HepG2 (cell line): ENCODE data around the gene AKT2. TPM values are rescaled to one million over a fixed set of nuclear protein-coding genes. Genes with fewer than 3 reads are reported as not detected.

ENCODE experiments used
- ATF7 ChIP-seq, 2 experiments: fragments of 450-650 bp in 1 of 2; sonication (generic) in 1 of 2; formaldehyde crosslinking in 1 of 2; IDR thresholded peaks; 2 replicates each; pipeline versions ENCODE4 v1.4.0 to v1.6.1; 2016 to 2020; ENCODE audit warnings: antibody characterized with exemption in 1 of 2, mild to moderate bottlenecking in 1 of 2, missing genetic modification reagents in 1 of 2
- CBX2 ChIP-seq, 2 experiments: fragments of 200-600 bp in 1 of 2; sonication (generic); formaldehyde crosslinking in 1 of 2; IDR thresholded peaks; 2 replicates each; pipeline versions ENCODE4 v1.7.0 to v1.8.1; 2018 to 2022; ENCODE audit warnings: low read depth in 2 of 2, low read length in 1 of 2, mild to moderate bottlenecking in 1 of 2, missing genetic modification reagents in 1 of 2
- JUN ChIP-seq: sonication (generic); formaldehyde crosslinking; IDR thresholded peaks from 2 replicates; pipeline ENCODE4 v1.4.0; 2020; ENCODE audit warnings: mild to moderate bottlenecking, missing genetic modification reagents
- KAT7 ChIP-seq: IDR thresholded peaks from 2 replicates; pipeline ENCODE4 v1.6.1; 2018; ENCODE audit warnings: borderline replicate concordance, missing compliant biosample characterization
- KDM5B ChIP-seq: sonication (generic); formaldehyde crosslinking; IDR thresholded peaks from 2 replicates; pipeline ENCODE4 v1.4.0; 2020; ENCODE audit warnings: missing genetic modification reagents, mild to moderate bottlenecking, borderline replicate concordance
- MBD4 ChIP-seq: IDR thresholded peaks from 2 replicates; pipeline ENCODE4 v1.6.1; 2012; ENCODE audit warnings: low read length, inconsistent platforms, borderline replicate concordance
- NFKB2 ChIP-seq: sonication (generic); formaldehyde crosslinking; IDR thresholded peaks from 2 replicates; pipeline ENCODE4 v1.4.0; 2020; ENCODE audit warnings: missing genetic modification reagents, borderline replicate concordance
- PAF1 ChIP-seq: IDR thresholded peaks from 2 replicates; pipeline ENCODE4 v1.6.1; 2016; ENCODE audit warnings: missing genetic modification reagents, missing compliant biosample characterization
- PLRG1 ChIP-seq: fragments of 450-650 bp; conservative IDR thresholded peaks from 2 replicates; pipeline ENCODE4 v1.6.1; 2016
- PPARG ChIP-seq: conservative IDR thresholded peaks from 2 replicates; pipeline ENCODE4 v1.6.1; 2016; ENCODE audit warnings: missing biosample characterization, missing genetic modification reagents
- RFXANK ChIP-seq: IDR thresholded peaks from 2 replicates; pipeline ENCODE4 v1.6.1; 2016
- ZNF17 ChIP-seq: sonication (generic); formaldehyde crosslinking; IDR thresholded peaks from 2 replicates; pipeline ENCODE4 v1.5.0; 2020; ENCODE audit warnings: mild to moderate bottlenecking, missing genetic modification reagents
- ZNF333 ChIP-seq: sonication (generic); formaldehyde crosslinking; IDR thresholded peaks from 2 replicates; pipeline ENCODE4 v1.4.0; 2020; ENCODE audit warnings: mild to moderate bottlenecking, missing genetic modification reagents, borderline replicate concordance
- ZNF430 ChIP-seq: sonication (generic); formaldehyde crosslinking; IDR thresholded peaks from 2 replicates; pipeline ENCODE4 v1.9.0; 2021; ENCODE audit warnings: mild to moderate bottlenecking, missing genetic modification reagents
- polyA plus RNA-seq, 8 experiments: library from polyadenylated mRNA; depleted of rRNA in 3 of 8; stranded (reverse) in 7 of 8; unstranded in 1 of 8; fragments of >200 nt; fragmentation: Illumina TruSeq in 4 of 8; extraction: Trizol in 4 of 8; gene quantifications; 2 replicates each; pipeline versions ENCODE4 v1.2.1 to v1.2.3, GENCODE V29; 2011 to 2016; ENCODE audit warnings: low read depth in 4 of 8, missing spikeins in 1 of 8, mixed read lengths in 1 of 8; ENCODE audit not compliant: insufficient read depth in 1 of 8
- total RNA-seq, 5 experiments: library from RNA; depleted of rRNA; stranded (reverse); fragments of >200 nt; fragmentation: Illumina TruSeq; extraction: Trizol; gene quantifications; 2 replicates each; pipeline ENCODE4 v1.2.3, GENCODE V29; 2016; ENCODE audit warnings: low read depth in 1 of 5
- TF ChIP-seq, protein P1 (sequence below): sonication (generic); formaldehyde crosslinking; IDR thresholded peaks from 2 replicates; pipeline ENCODE4 v1.5.1; 2020; ENCODE audit warnings: mild to moderate bottlenecking, moderate library complexity, missing genetic modification reagents
- TF ChIP-seq, protein P2 (sequence below): IDR thresholded peaks from 2 replicates; pipeline ENCODE4 v1.6.1; 2012; ENCODE audit warnings: inconsistent platforms
- TF ChIP-seq, protein P3 (sequence below): sonication (generic); formaldehyde crosslinking; IDR thresholded peaks from 2 replicates; pipeline ENCODE4 v1.4.0; 2020; ENCODE audit warnings: low read depth, missing genetic modification reagents

The AKT2 gene
- total and polyA plus RNA-seq, 2 of the 13 experiments (the other 11 are each of a cell fraction or from before 2014, with no cell fraction given), result 82.1 to 173 TPM

DNA sequence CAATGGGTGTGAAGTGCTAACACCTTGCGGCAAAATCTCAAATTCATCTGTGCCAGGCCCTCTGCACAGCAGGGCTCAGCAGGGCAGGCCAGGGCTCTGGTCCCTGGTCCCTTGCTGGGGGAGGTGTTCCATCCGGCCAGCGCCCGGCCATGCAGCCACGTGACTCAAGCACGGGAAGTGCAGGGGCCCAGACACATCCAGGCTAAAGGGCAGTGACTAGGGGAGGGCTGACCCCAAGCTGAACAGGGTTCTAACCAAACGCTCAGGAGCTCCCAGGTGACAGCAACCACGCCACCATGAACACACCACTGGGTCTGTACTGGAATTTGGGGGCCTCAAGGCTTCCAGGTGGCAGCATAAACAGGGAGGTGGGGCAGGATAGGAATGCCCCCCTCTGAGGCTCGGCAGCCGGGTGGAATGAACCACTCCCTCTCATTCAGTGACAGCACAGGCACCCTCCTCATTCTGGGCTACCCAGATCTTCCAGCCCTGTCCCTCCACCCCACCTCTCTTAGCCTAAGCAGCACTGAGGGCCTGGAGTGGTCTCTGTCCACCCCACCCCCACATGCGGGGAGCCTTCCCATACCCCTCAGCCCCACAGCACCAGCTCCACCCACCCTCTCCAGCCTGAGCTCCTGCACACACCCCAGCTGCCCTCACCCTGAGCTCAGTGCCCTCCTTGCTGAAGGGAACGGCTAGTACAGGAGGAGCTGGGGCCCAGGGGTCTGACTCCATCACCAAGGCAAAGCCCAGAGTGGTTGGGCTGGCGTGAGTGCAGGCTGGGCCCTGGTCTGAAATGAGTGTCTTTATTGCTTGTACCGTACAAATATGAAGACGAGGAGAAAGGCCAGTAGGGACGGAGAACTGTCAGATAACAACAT is 53.4 kb downstream of the AKT2 start (continued):
- TF ChIP-seq, protein P1, sequence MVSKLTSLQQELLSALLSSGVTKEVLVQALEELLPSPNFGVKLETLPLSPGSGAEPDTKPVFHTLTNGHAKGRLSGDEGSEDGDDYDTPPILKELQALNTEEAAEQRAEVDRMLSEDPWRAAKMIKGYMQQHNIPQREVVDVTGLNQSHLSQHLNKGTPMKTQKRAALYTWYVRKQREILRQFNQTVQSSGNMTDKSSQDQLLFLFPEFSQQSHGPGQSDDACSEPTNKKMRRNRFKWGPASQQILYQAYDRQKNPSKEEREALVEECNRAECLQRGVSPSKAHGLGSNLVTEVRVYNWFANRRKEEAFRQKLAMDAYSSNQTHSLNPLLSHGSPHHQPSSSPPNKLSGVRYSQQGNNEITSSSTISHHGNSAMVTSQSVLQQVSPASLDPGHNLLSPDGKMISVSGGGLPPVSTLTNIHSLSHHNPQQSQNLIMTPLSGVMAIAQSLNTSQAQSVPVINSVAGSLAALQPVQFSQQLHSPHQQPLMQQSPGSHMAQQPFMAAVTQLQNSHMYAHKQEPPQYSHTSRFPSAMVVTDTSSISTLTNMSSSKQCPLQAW, result peak; percentile 66
- TF ChIP-seq ZNF430 (CRISPR knock-in tag), result 0 out of 2 replicates have a peak, but pooled peaks have one; percentile 76
- no peak for TF ChIP-seq PLRG1
- TF ChIP-seq CBX2 (IDR thresholded peaks at IDR 0.05; ENCODE audit: low read depth, low read length), result no peak
- no peak for TF ChIP-seq CBX2 (CRISPR knock-in tag; IDR thresholded peaks at IDR 0.05; ENCODE audit: low read depth)
- no peak; the same call in 1 of the 2 replicates for TF ChIP-seq ZNF333 (CRISPR knock-in tag)
- TF ChIP-seq, protein P2, sequence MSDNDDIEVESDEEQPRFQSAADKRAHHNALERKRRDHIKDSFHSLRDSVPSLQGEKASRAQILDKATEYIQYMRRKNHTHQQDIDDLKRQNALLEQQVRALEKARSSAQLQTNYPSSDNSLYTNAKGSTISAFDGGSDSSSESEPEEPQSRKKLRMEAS, result peak; percentile 96
- peak; percentile 78 for TF ChIP-seq PAF1 (CRISPR knock-in tag)
- TF ChIP-seq KDM5B, result peak; percentile 39; the same call in 1 of the 2 replicates
- no peak for TF ChIP-seq ZNF17
- TF ChIP-seq KAT7 (CRISPR knock-in tag), result 0 out of 2 replicates have a peak, but pooled peaks have one; percentile 71
- peak; percentile 53; the same call in 1 of the 2 replicates for TF ChIP-seq RFXANK (CRISPR knock-in tag)
- TF ChIP-seq JUN (CRISPR knock-in tag), result no peak
- no peak for TF ChIP-seq ATF7 (IDR thresholded peaks at IDR 0.05)
- no peak; the same call in 1 of the 2 replicates for TF ChIP-seq ATF7 (CRISPR knock-in tag; IDR thresholded peaks at IDR 0.05)
- TF ChIP-seq PPARG, result peak; percentile 100
- no peak for TF ChIP-seq NFKB2 (CRISPR knock-in tag)
- TF ChIP-seq, protein P3, sequence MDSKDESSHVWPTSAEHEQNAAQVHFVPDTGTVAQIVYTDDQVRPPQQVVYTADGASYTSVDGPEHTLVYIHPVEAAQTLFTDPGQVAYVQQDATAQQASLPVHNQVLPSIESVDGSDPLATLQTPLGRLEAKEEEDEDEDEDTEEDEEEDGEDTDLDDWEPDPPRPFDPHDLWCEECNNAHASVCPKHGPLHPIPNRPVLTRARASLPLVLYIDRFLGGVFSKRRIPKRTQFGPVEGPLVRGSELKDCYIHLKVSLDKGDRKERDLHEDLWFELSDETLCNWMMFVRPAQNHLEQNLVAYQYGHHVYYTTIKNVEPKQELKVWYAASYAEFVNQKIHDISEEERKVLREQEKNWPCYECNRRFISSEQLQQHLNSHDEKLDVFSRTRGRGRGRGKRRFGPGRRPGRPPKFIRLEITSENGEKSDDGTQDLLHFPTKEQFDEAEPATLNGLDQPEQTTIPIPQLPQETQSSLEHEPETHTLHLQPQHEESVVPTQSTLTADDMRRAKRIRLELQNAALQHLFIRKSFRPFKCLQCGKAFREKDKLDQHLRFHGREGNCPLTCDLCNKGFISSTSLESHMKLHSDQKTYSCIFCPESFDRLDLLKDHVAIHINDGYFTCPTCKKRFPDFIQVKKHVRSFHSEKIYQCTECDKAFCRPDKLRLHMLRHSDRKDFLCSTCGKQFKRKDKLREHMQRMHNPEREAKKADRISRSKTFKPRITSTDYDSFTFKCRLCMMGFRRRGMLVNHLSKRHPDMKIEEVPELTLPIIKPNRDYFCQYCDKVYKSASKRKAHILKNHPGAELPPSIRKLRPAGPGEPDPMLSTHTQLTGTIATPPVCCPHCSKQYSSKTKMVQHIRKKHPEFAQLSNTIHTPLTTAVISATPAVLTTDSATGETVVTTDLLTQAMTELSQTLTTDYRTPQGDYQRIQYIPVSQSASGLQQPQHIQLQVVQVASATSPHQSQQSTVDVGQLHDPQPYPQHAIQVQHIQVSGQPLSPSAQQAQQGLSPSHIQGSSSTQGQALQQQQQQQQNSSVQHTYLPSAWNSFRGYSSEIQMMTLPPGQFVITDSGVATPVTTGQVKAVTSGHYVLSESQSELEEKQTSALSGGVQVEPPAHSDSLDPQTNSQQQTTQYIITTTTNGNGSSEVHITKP (CRISPR knock-in tag), result peak; percentile 91
- no peak for TF ChIP-seq MBD4
